GM18951 (cell line): ENCODE measurements around the gene SIGLEC10.

Experiments used
- POLR2A ChIP-seq: IDR thresholded peaks from 4 replicates; pipeline ENCODE4 v1.6.1; 2011; ENCODE audit warnings: mild to moderate bottlenecking; ENCODE audit not compliant: insufficient read length, insufficient read depth; ENCODE audit errors: extremely low read depth
- in situ Hi-C: fragments of 300-500 bp; cut with MboI; formaldehyde crosslinking; loops from one replicate; pipeline ENCODE4 v1.12.0; 2022; ENCODE audit warnings: low sequenced_read_pairs, mixed read lengths, inconsistent platforms; ENCODE audit not compliant: unreplicated experiment

The SIGLEC10 gene

GRCh38 chr19:51396175-51396574, 21.3 kb downstream of the SIGLEC10 start:
- in situ Hi-C loops = no loop called here
- no peak for TF ChIP-seq POLR2A

GRCh38 chr19:51394050-51394836, 23.2 kb downstream of the SIGLEC10 start:
- peak; percentile 82 for TF ChIP-seq POLR2A
- in situ Hi-C loops = no loop called here

GRCh38 chr19:51392701-51393100, 24.7 kb downstream of the SIGLEC10 start:
- no peak for TF ChIP-seq POLR2A
- in situ Hi-C loops = no loop called here

- TF ChIP-seq POLR2A = no peak
Measured at GRCh38 chr19:51391073-51391611, 26.3 kb downstream of the SIGLEC10 start.

GRCh38 chr19:51389143-51389542, 28.3 kb downstream of the SIGLEC10 start:
- in situ Hi-C loops = no loop called here
- no peak for TF ChIP-seq POLR2A

More at GRCh38 chr19:51391073-51391611, 26.3 kb downstream of the SIGLEC10 start:
- in situ Hi-C loops = no loop called here

- in situ Hi-C loops = no loop called here
Measured at GRCh38 chr19:51387924-51388389, 29.5 kb downstream of the SIGLEC10 start, which contains the start of gene LIM2. Gene LIM2, minus strand, starts transcription at chr19:51387974. Its CDS starts 531 bp downstream, at chr19:51387443.

GRCh38 chr19:51386882-51387520, 30.4 kb downstream of the SIGLEC10 start:
- in situ Hi-C loops = no loop called here
- no peak for TF ChIP-seq POLR2A

More at GRCh38 chr19:51387924-51388389, 29.5 kb downstream of the SIGLEC10 start, which contains the start of gene LIM2:
- TF ChIP-seq POLR2A = no peak

GRCh38 chr19:51382004-51382403, 35.4 kb downstream of the SIGLEC10 start:
- TF ChIP-seq POLR2A = no peak
- in situ Hi-C loops = no loop called here

GRCh38 chr19:51380379-51380778, 37.1 kb downstream of the SIGLEC10 start:
- TF ChIP-seq POLR2A = no peak
- in situ Hi-C loops = no loop called here

GRCh38 chr19:51377422-51377821, 40.0 kb downstream of the SIGLEC10 start:
- in situ Hi-C loops = no loop called here
- no peak for TF ChIP-seq POLR2A

GRCh38 chr19:51375504-51376221, 41.8 kb downstream of the SIGLEC10 start:
- no peak for TF ChIP-seq POLR2A
- in situ Hi-C loops = no loop called here

GRCh38 chr19:51372649-51373504, 44.6 kb downstream of the SIGLEC10 start, which contains the start of gene NKG7:
Gene NKG7, minus strand, starts transcription at chr19:51372654. Its CDS starts 119 bp downstream, at chr19:51372535.
- in situ Hi-C loops = no loop called here

More at GRCh38 chr19:51372649-51373504, 44.6 kb downstream of the SIGLEC10 start, which contains the start of gene NKG7:
- TF ChIP-seq POLR2A = peak; percentile 23
